GM12878 (cell line): ENCODE results near the gene GALNT6. TPM values are rescaled to one million over a fixed set of nuclear protein-coding genes. Genes with fewer than 3 reads are reported as not detected.

Source experiments
- ATAC-seq: fragments of 200-7000 bp; cut with Tn5 transposase; 3 replicates; pipeline ENCODE4 v1.9.1; 2020; ENCODE audit warnings: mild to moderate bottlenecking, moderate library complexity
- BruUV-seq: library from RNA; stranded (reverse); fragments of 400-500 nt; replicated peaks from 2 replicates; lab custom pipeline; 2021; lab: Mats Ljungman, UMichigan
- CTCF ChIA-PET: fragments of 300-600 bp; sonication (Branson Sonifier 250); formaldehyde crosslinking; extraction: SDS; loops from one replicate; lab custom pipeline; 2021; ENCODE audit warnings: inconsistent platforms; lab: Yijun Ruan, JAX
- POLR2A ChIA-PET: fragments of 350-600 bp; formaldehyde crosslinking; extraction: SDS; loops from one replicate; lab custom pipeline; 2021; ENCODE audit warnings: inconsistent platforms; lab: Charles Lee
- RAD21 ChIA-PET: fragments of 300-600 bp; sonication (Branson Sonifier 250); formaldehyde crosslinking; loops from one replicate; lab custom pipeline; 2023; ENCODE audit warnings: antibody characterized with exemption; ENCODE audit not compliant: unreplicated experiment; lab: Charles Lee
- SMC1A ChIA-PET: fragments of 300-600 bp; sonication (Branson Sonifier 250); formaldehyde crosslinking; loops from one replicate; lab custom pipeline; 2023; ENCODE audit not compliant: unreplicated experiment, uncharacterized antibody; lab: Charles Lee
- DNase-seq: peaks from one replicate; pipeline ENCODE4 v3.0.0-alpha.2; 2011; ENCODE audit warnings: low read depth, low spot score
- FAIRE-seq: peaks from 3 replicates; lab custom pipeline; 2011; peaks lifted over from hg19 to GRCh38; lab: Jason Lieb, UNC
- H2AFZ ChIP-seq: 2 replicates; pipeline ENCODE4 v1.6.0; 2011; ENCODE audit warnings: low read depth, low read length, control low read depth; ENCODE audit not compliant: control insufficient read depth
- H3K27ac ChIP-seq: 2 replicates; pipeline ENCODE4 v1.5.1; 2011; ENCODE audit warnings: control low read depth; ENCODE audit not compliant: control insufficient read depth, insufficient read depth
- H3K27me3 ChIP-seq, 2 experiments: replicated peaks in 1 of 2; 2 replicates each; pipeline versions ENCODE4 v1.6.0 to v1.6.1; 2011; ENCODE audit warnings: low read length in 1 of 2; ENCODE audit not compliant: control insufficient read depth in 2 of 2, insufficient read depth in 2 of 2
- H3K36me3 ChIP-seq, 2 experiments: 2 replicates each; pipeline ENCODE4 v1.5.1; 2011; ENCODE audit warnings: low read length in 1 of 2; ENCODE audit not compliant: control insufficient read depth in 2 of 2, insufficient read depth in 2 of 2
- H3K4me1 ChIP-seq: 2 replicates; pipeline ENCODE4 v1.6.1; 2011; ENCODE audit warnings: mild to moderate bottlenecking, low read length, moderate library complexity, mixed read lengths; ENCODE audit not compliant: control insufficient read depth, insufficient read depth
- H3K4me2 ChIP-seq: 2 replicates; pipeline ENCODE4 v1.6.0; 2011; ENCODE audit warnings: control low read depth; ENCODE audit not compliant: control insufficient read depth, insufficient read depth
- H3K4me3 ChIP-seq: fragments of 200-600 bp; sonication (generic); 2 replicates; pipeline ENCODE4 v1.5.1; 2016
- H3K79me2 ChIP-seq: 2 replicates; pipeline ENCODE4 v1.6.0; 2011; ENCODE audit warnings: low read length; ENCODE audit not compliant: control insufficient read depth, insufficient read depth
- H3K9ac ChIP-seq: 2 replicates; pipeline ENCODE4 v1.8.0; 2011; ENCODE audit warnings: low read length, control low read depth, mixed read lengths; ENCODE audit not compliant: control insufficient read depth, insufficient read depth
- H3K9me3 ChIP-seq: replicated peaks from 3 replicates; pipeline ENCODE4 v1.5.1; 2011; ENCODE audit warnings: mild to moderate bottlenecking, low read length; ENCODE audit not compliant: control insufficient read depth, insufficient read depth
- H4K20me1 ChIP-seq: 2 replicates; pipeline ENCODE4 v1.6.0; 2011; ENCODE audit not compliant: control insufficient read depth, insufficient read depth
- ASH2L ChIP-seq: fragments of 300-600, 200-600 bp; sonication (generic); IDR thresholded peaks from 2 replicates; pipeline ENCODE4 v1.6.1; 2017; ENCODE audit warnings: low read depth, mild to moderate bottlenecking, borderline replicate concordance
- CHD4 ChIP-seq: fragments of 200-600 bp; sonication (generic); IDR thresholded peaks from 2 replicates; pipeline ENCODE4 v1.6.1; 2016; ENCODE audit warnings: mild to moderate bottlenecking
- DPF2 ChIP-seq: fragments of 450-650 bp; IDR thresholded peaks from 2 replicates; pipeline ENCODE4 v1.6.1; 2017; ENCODE audit warnings: mild to moderate bottlenecking
- EP300 ChIP-seq, 2 experiments: fragments of 150-350 bp in 1 of 2; IDR thresholded peaks; 2 replicates each; pipeline ENCODE4 v1.6.1; 2011 to 2012; ENCODE audit warnings: low read depth in 2 of 2, low read length in 2 of 2, borderline replicate concordance in 1 of 2, improper control_type of control experiment in 1 of 2, inconsistent platforms in 1 of 2; ENCODE audit not compliant: control insufficient read depth in 1 of 2
- GABPA ChIP-seq: IDR thresholded peaks from 2 replicates; pipeline ENCODE4 v1.6.1; 2014; ENCODE audit warnings: antibody characterized with exemption, low read depth, mild to moderate bottlenecking, inconsistent platforms
- GATAD2B ChIP-seq: fragments of 450-650 bp; conservative IDR thresholded peaks from 2 replicates; pipeline ENCODE4 v1.6.1; 2017; ENCODE audit warnings: low read depth, mild to moderate bottlenecking, moderate library complexity
- HDAC2 ChIP-seq: fragments of 200-600 bp; sonication (generic); IDR thresholded peaks from 2 replicates; pipeline ENCODE4 v1.6.1; 2017
- IRF3 ChIP-seq: fragments of 450-650 bp; IDR thresholded peaks from 2 replicates; pipeline ENCODE4 v1.6.1; 2014; ENCODE audit warnings: mild to moderate bottlenecking
- KAT2A ChIP-seq: conservative IDR thresholded peaks from 2 replicates; pipeline ENCODE4 v1.6.1; 2011; ENCODE audit warnings: low read depth, low read length; ENCODE audit not compliant: control insufficient read depth
- MAX ChIP-seq: IDR thresholded peaks from 2 replicates; pipeline ENCODE4 v1.6.1; 2012; ENCODE audit warnings: low read depth, low read length, improper control_type of control experiment
- MEF2A ChIP-seq: IDR thresholded peaks from 2 replicates; pipeline ENCODE4 v1.6.1; 2011; ENCODE audit warnings: low read depth, mild to moderate bottlenecking, low read length, moderate library complexity; ENCODE audit not compliant: insufficient read depth
- MEF2B ChIP-seq: fragments of 450-650 bp; IDR thresholded peaks from 2 replicates; pipeline ENCODE4 v1.6.1; 2018; ENCODE audit warnings: mild to moderate bottlenecking, moderate library complexity; ENCODE audit not compliant: partially characterized antibody, poor library complexity, severe bottlenecking
- NR2C2 ChIP-seq: IDR thresholded peaks from 2 replicates; pipeline ENCODE4 v1.6.1; 2011; ENCODE audit warnings: borderline replicate concordance, low read depth; ENCODE audit not compliant: control insufficient read depth, insufficient read length
- PAX8 ChIP-seq: fragments of 450-650 bp; IDR thresholded peaks from 2 replicates; pipeline ENCODE4 v1.6.1; 2017; ENCODE audit warnings: mild to moderate bottlenecking, moderate library complexity
- RAD21 ChIP-seq: IDR thresholded peaks from 2 replicates; pipeline ENCODE4 v1.6.1; 2011; ENCODE audit warnings: mild to moderate bottlenecking, low read depth, low read length, moderate library complexity; ENCODE audit not compliant: insufficient read depth
- RAD51 ChIP-seq: fragments of 450-650 bp; IDR thresholded peaks from 2 replicates; pipeline ENCODE4 v1.6.1; 2016; ENCODE audit warnings: moderate library complexity, mild to moderate bottlenecking, inconsistent platforms
- SIN3A ChIP-seq: IDR thresholded peaks from 2 replicates; pipeline ENCODE4 v1.6.1; 2012; ENCODE audit warnings: low read depth, low read length, improper control_type of control experiment
- STAT3 ChIP-seq: IDR thresholded peaks from 2 replicates; pipeline ENCODE4 v1.6.1; 2011; ENCODE audit warnings: low read depth, low read length, improper control_type of control experiment
- TCF7 ChIP-seq: IDR thresholded peaks from 2 replicates; pipeline ENCODE4 v1.6.1; 2014; ENCODE audit warnings: antibody characterized with exemption, borderline replicate concordance
- ZNF24 ChIP-seq: fragments of 450-650 bp; IDR thresholded peaks from 2 replicates; pipeline ENCODE4 v1.6.1; 2017; ENCODE audit warnings: antibody characterized with exemption, mild to moderate bottlenecking
- WGBS: methylation state at CpG from one replicate; pipeline ENCODE4 v1.1.6; 2016; ENCODE audit warnings: low lambda C conversion rate; ENCODE audit not compliant: insufficient replicate concordance, insufficient coverage; ENCODE audit errors: missing lambda C conversion rate; 5-methylcytosine and 5-hydroxymethylcytosine counted together
- in situ Hi-C: fragments of 300-500 bp; cut with MboI; formaldehyde crosslinking; loops from 9 replicates; pipeline ENCODE4 v1.14.3; 2018; ENCODE audit warnings: mixed read lengths
- intact Hi-C: fragments of 100-400 bp; cut with micrococcal nuclease; formaldehyde crosslinking; loops from one replicate; pipeline ENCODE4 v1.14.2; 2022; ENCODE audit not compliant: unreplicated experiment
- polyA plus RNA-seq, 11 experiments: library from polyadenylated mRNA; depleted of rRNA in 4 of 11; unstranded in 6 of 11; stranded (reverse) in 5 of 11; fragments of >200 nt; fragmentation: Nextera tagmentation in 4 of 11; fragmentation: Illumina TruSeq in 1 of 11; extraction: Ambion mirVana in 4 of 11; extraction: Trizol in 1 of 11; gene quantifications; 1 replicate in 1 of 11; 2 replicates in 10 of 11; pipeline versions ENCODE4 v1.2.1 to v1.2.3, GENCODE V29; 2011 to 2016; ENCODE audit warnings: inconsistent platforms in 2 of 11, missing spikeins in 2 of 11, low read depth in 1 of 11
- total RNA-seq, 4 experiments: library from RNA; depleted of rRNA in 3 of 4; stranded (reverse); fragments of >200 nt in 3 of 4; fragmentation: Illumina TruSeq in 1 of 4; extraction: Trizol in 1 of 4; gene quantifications; 2 replicates each; pipeline versions ENCODE4 v1.2.1 to v1.2.3, GENCODE V29; 2013 to 2021

GALNT6 gene
- total and polyA plus RNA-seq, 10 of the 15 experiments (the other 5 are each of a cell fraction or from before 2014, with no cell fraction given) = 6.6 to 40.4 (median 23.7) TPM

GRCh38 chr12:51349026-51349425 lies 42.2 kb downstream of the GALNT6 start:
- H3K27me3 ChIP-seq = no peaks in the 10 kb centered on the region
- WGBS = 88% methylated on average over 5 of the region's 5 CpGs
- TF ChIP-seq MEF2B (no peak), NR2C2 (no peak), MEF2A (no peak), MAX (no peak), SIN3A (no peak), DPF2 (no peak), EP300 (IDR thresholded peaks at IDR 0.05; ENCODE audit: borderline replicate concordance in 1 of 2, control insufficient read depth in 1 of 2, low read depth in 2 of 2, low read length in 2 of 2) (no peak), CHD4 (no peak), GATAD2B (no peak), STAT3 (no peak), ASH2L (no peak), ZNF24 (no peak), TCF7 (no peak), IRF3 (no peak), PAX8 (no peak), KAT2A (no peak), RAD51 (no peak), GABPA (no peak), HDAC2 (no peak), RAD21 (no peak)

More at GRCh38 chr12:51349026-51349425, 42.2 kb downstream of the GALNT6 start:
- H3K79me2 ChIP-seq = no peaks in the 10 kb centered on the region
- no peaks in the 10 kb centered on the region for H3K9me3 ChIP-seq
- ChIA-PET RAD21 (interaction anchor here (1.8 kb wide), 1 partner anchor 584 kb away, joined by 4 read pairs; no protein-coding TSS in a partner anchor), CTCF (interaction anchor here (1.0 to 4.2 kb wide), 5 partner anchors 8 to 361 kb away, joined by 3 to 32 read pairs (median 4); no protein-coding TSS in a partner anchor), SMC1A (interaction anchor here (0.9 to 2.8 kb wide), 3 partner anchors 8 to 183 kb away, joined by 3 to 27 read pairs (median 5); no protein-coding TSS in a partner anchor), POLR2A (no interaction called here)
- H2AFZ ChIP-seq = no peak overlapping the region
- intact Hi-C loops = no loop called here
- no peak overlapping the region for H3K27ac ChIP-seq
- BruUV-seq = no TSS peak
- H4K20me1 ChIP-seq = no peaks in the 10 kb centered on the region
- DNase-seq (no peak), ATAC-seq (no peak), FAIRE-seq (no peak)
- no peak overlapping the region for H3K9ac ChIP-seq
- no peak overlapping the region for H3K4me2 ChIP-seq
- in situ Hi-C loops = no loop called here
- H3K4me3 ChIP-seq = no peak overlapping the region
- peaks cover 4% of the 10 kb centered on the region for H3K4me1 ChIP-seq
- H3K36me3 ChIP-seq = no peaks in the 10 kb centered on the region
